T-helper 17 cell (primary cell): ENCODE measurements around the gene SMIM5. TPM values are rescaled to one million over a fixed set of nuclear protein-coding genes. Genes with fewer than 3 reads are reported as not detected.
A peak's percentile ranks its signal among the peaks of the same experiment; 100 is the strongest.

ENCODE experiments used
- ATAC-seq: fragments of 150-1000 bp; cut with Tn5 transposase; 2 replicates; pipeline ENCODE4 v1.10.0; 2021; ENCODE audit warnings: mild to moderate bottlenecking, moderate library complexity
- DNase-seq, 3 donors: peaks; one replicate each; pipeline versions ENCODE4 v3.0.0 to v3.0.0-alpha.2; 2020 to 2021
- H3K9me3 ChIP-seq: one replicate; pipeline ENCODE4 v1.7.0; 2013; ENCODE audit warnings: low read length, mild to moderate bottlenecking; ENCODE audit not compliant: control insufficient read depth, poor library complexity, severe bottlenecking
- H3K27ac Mint-ChIP-seq: one replicate; pipeline ENCODE4 v1.8.0; 2022; ENCODE audit warnings: mild to moderate bottlenecking, moderate library complexity, mixed read lengths
- H3K27me3 Mint-ChIP-seq: one replicate; pipeline ENCODE4 v1.8.0; 2022; ENCODE audit warnings: mixed read lengths
- H3K36me3 Mint-ChIP-seq: one replicate; pipeline ENCODE4 v1.8.0; 2022; ENCODE audit warnings: low read depth, mixed read lengths
- H3K4me1 Mint-ChIP-seq: one replicate; pipeline ENCODE4 v1.8.0; 2022; ENCODE audit warnings: mild to moderate bottlenecking, mixed read lengths
- H3K4me3 Mint-ChIP-seq: one replicate; pipeline ENCODE4 v1.8.0; 2022; ENCODE audit warnings: mild to moderate bottlenecking, moderate library complexity, mixed read lengths
- total RNA-seq, 4 donors: library from RNA in 2 of 4; stranded (reverse) in 2 of 4; gene quantifications; one replicate each; pipeline ENCODE4 v1.2.3 and lab custom pipeline; 2022 to 2026

Gene SMIM5
- total RNA-seq, 2 donors from 2014 or later: 0.40 to 8.4 TPM

GRCh38 chr17:75623386-75623785, 9.8 kb upstream of the SMIM5 start:
- no peaks in the 10 kb centered on the region for H3K9me3 ChIP-seq
- no peak for ATAC-seq
- H3K4me3 Mint-ChIP-seq: no peak overlapping the region
- H3K4me1 Mint-ChIP-seq: peaks cover 9% of the 10 kb centered on the region
- DNase-seq: no peak
- no peaks in the 10 kb centered on the region for H3K27me3 Mint-ChIP-seq
- no peak overlapping the region for H3K27ac Mint-ChIP-seq
- H3K36me3 Mint-ChIP-seq: no peaks in the 10 kb centered on the region

- DNase-seq (no peak), ATAC-seq (no peak)
- H3K27ac Mint-ChIP-seq: no peak overlapping the region
- H3K9me3 ChIP-seq: no peaks in the 10 kb centered on the region
- H3K36me3 Mint-ChIP-seq: no peaks in the 10 kb centered on the region
- no peak overlapping the region for H3K4me3 Mint-ChIP-seq
- no peaks in the 10 kb centered on the region for H3K27me3 Mint-ChIP-seq
- H3K4me1 Mint-ChIP-seq: peaks cover 9% of the 10 kb centered on the region
These were observed 9.2 kb upstream of the SMIM5 start for GRCh38 chr17:75624021-75624420.

- H3K9me3 ChIP-seq: no peaks in the 10 kb centered on the region
- DNase-seq (no peak), ATAC-seq (no peak)
- Mint-ChIP-seq H3K27ac (no peak overlapping the region), H3K27me3 (no peaks in the 10 kb centered on the region), H3K36me3 (no peaks in the 10 kb centered on the region), H3K4me1 (peaks cover 9% of the 10 kb centered on the region), H3K4me3 (no peak overlapping the region)
These were observed 8.4 kb upstream of the SMIM5 start for GRCh38 chr17:75624714-75625345.

- no peaks in the 10 kb centered on the region for H3K9me3 ChIP-seq
- no peak overlapping the region for H3K4me3 Mint-ChIP-seq
- ATAC-seq: peak; percentile 63
- no peaks in the 10 kb centered on the region for H3K36me3 Mint-ChIP-seq
- no peak overlapping the region for H3K27ac Mint-ChIP-seq
- no peak for DNase-seq
- peaks cover 9% of the 10 kb centered on the region for H3K4me1 Mint-ChIP-seq
- H3K27me3 Mint-ChIP-seq: no peaks in the 10 kb centered on the region
These were observed 7.3 kb upstream of the SMIM5 start for GRCh38 chr17:75625813-75626486.

- no peaks in the 10 kb centered on the region for H3K36me3 Mint-ChIP-seq
- H3K4me3 Mint-ChIP-seq: no peak overlapping the region
- no peaks in the 10 kb centered on the region for H3K27me3 Mint-ChIP-seq
- peaks cover 9% of the 10 kb centered on the region for H3K4me1 Mint-ChIP-seq
- H3K27ac Mint-ChIP-seq: no peak overlapping the region
- H3K9me3 ChIP-seq: no peaks in the 10 kb centered on the region
- no peak for DNase-seq
- no peak for ATAC-seq
These were observed 6.7 kb upstream of the SMIM5 start for GRCh38 chr17:75626496-75627038.

- DNase-seq (no peak), ATAC-seq (no peak)
- peaks cover 8% of the 10 kb centered on the region for H3K4me1 Mint-ChIP-seq
- H3K27ac Mint-ChIP-seq: no peak overlapping the region
- no peaks in the 10 kb centered on the region for H3K27me3 Mint-ChIP-seq
- H3K4me3 Mint-ChIP-seq: no peak overlapping the region
- H3K36me3 Mint-ChIP-seq: no peaks in the 10 kb centered on the region
- no peaks in the 10 kb centered on the region for H3K9me3 ChIP-seq
These were observed 6.1 kb upstream of the SMIM5 start for GRCh38 chr17:75627094-75627493.

- Mint-ChIP-seq H3K36me3 (no peaks in the 10 kb centered on the region), H3K27ac (no peak overlapping the region), H3K27me3 (no peaks in the 10 kb centered on the region), H3K4me1 (no peaks in the 10 kb centered on the region), H3K4me3 (no peak overlapping the region)
- ATAC-seq: no peak
- DNase-seq: no peak
- no peaks in the 10 kb centered on the region for H3K9me3 ChIP-seq
These were observed 4.8 kb upstream of the SMIM5 start for GRCh38 chr17:75628425-75628824.

GRCh38 chr17:75629157-75629556, 4.1 kb upstream of the SMIM5 start:
- no peaks in the 10 kb centered on the region for H3K9me3 ChIP-seq
- H3K36me3 Mint-ChIP-seq: no peaks in the 10 kb centered on the region
- H3K27me3 Mint-ChIP-seq: no peaks in the 10 kb centered on the region
- peaks cover 3% of the 10 kb centered on the region for H3K4me1 Mint-ChIP-seq
- H3K27ac Mint-ChIP-seq: no peak overlapping the region
- no peak for DNase-seq
- no peak for ATAC-seq
- H3K4me3 Mint-ChIP-seq: no peak overlapping the region

- no peaks in the 10 kb centered on the region for H3K9me3 ChIP-seq
- DNase-seq (no peak), ATAC-seq (no peak)
- Mint-ChIP-seq H3K36me3 (no peaks in the 10 kb centered on the region), H3K27me3 (no peaks in the 10 kb centered on the region), H3K4me3 (no peak overlapping the region), H3K27ac (no peak overlapping the region), H3K4me1 (peaks cover 3% of the 10 kb centered on the region)
These were observed 2.9 kb upstream of the SMIM5 start for GRCh38 chr17:75630071-75630917.

- Mint-ChIP-seq H3K36me3 (no peaks in the 10 kb centered on the region), H3K27me3 (no peaks in the 10 kb centered on the region), H3K27ac (no peak overlapping the region), H3K4me1 (peaks cover 3% of the 10 kb centered on the region), H3K4me3 (no peak overlapping the region)
- no peaks in the 10 kb centered on the region for H3K9me3 ChIP-seq
- ATAC-seq (no peak), DNase-seq (no peak)
These were observed 1.9 kb upstream of the SMIM5 start for GRCh38 chr17:75631353-75631752.

- Mint-ChIP-seq H3K4me3 (no peak overlapping the region), H3K27me3 (no peaks in the 10 kb centered on the region), H3K27ac (no peak overlapping the region), H3K36me3 (no peaks in the 10 kb centered on the region), H3K4me1 (peaks cover 3% of the 10 kb centered on the region)
- ATAC-seq (no peak), DNase-seq (no peak)
- H3K9me3 ChIP-seq: no peaks in the 10 kb centered on the region
These were observed 806 bp upstream of the SMIM5 start for GRCh38 chr17:75632428-75632827.

- Mint-ChIP-seq H3K36me3 (no peaks in the 10 kb centered on the region), H3K4me3 (no peak overlapping the region), H3K27ac (no peak overlapping the region), H3K27me3 (no peaks in the 10 kb centered on the region), H3K4me1 (peaks cover 3% of the 10 kb centered on the region)
- ATAC-seq (peak; percentile 55), DNase-seq (peak in 1 of 3 donors; percentile 45)
- H3K9me3 ChIP-seq: no peaks in the 10 kb centered on the region
These were observed 497 bp downstream of the SMIM5 start for GRCh38 chr17:75633486-75634375.
